Measurements from ENCODE around the gene SESTD1.
A peak's percentile ranks its signal among the peaks of the same experiment; 100 is the strongest.
"Not testable (repeated sequence)": the region's sequence is repeated elsewhere in the genome, so short reads cannot be mapped to it uniquely, and the experiment has no call there.

SESTD1 gene

DNA sequence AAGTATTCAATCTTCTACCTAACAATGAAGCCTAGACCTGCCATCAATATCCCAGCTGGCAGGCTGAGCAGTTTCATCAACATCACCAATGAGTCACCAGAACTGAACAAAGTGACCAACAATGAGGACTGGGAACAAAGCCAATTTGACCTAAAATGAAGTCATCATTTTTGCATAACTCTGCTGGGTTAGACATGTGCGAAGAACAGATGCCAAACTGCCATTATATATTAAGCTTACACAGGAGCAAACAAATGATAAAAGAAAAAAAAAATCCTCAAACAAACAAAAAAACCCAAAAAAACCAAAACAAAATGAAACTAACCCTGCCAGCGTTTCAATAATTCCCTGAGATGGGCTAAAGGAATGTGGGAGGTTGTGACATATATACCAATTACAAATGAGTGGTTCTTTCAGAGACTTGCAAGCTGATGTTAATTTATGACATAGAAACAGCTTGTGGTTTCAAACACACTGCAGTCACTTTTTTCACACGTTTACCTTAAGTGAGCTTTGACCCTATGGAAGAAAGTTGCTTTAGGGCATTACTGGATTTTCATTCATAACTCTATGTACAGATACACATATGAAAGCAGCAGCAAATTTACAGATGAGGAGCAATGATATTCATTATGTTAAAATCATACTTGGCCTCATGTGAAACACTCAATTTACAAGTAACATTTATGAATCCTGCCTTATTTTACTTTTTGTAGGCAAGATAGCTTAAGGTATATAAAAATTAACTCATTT, 157.8 kb downstream of the SESTD1 start:
- DNase-seq (ENCODE audit: low spot score) = peak; percentile 58

DNA sequence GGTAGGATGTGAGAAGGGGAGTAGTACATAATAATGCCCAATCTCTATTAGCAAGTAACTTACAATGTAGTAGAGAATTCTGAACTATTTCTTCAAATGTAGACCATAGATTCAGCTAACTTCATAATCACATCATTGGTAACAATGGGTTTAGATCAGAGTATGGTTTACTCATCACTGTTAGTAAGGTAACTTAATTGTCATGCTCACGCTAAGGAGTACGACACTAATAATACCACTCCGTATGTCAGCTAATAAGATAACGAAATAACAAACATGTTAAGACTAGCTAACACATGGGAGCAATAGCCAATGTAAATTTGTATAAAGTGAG, 158.3 kb downstream of the SESTD1 start:
- DNase-seq (ENCODE audit: low spot score) = no peak

DNA sequence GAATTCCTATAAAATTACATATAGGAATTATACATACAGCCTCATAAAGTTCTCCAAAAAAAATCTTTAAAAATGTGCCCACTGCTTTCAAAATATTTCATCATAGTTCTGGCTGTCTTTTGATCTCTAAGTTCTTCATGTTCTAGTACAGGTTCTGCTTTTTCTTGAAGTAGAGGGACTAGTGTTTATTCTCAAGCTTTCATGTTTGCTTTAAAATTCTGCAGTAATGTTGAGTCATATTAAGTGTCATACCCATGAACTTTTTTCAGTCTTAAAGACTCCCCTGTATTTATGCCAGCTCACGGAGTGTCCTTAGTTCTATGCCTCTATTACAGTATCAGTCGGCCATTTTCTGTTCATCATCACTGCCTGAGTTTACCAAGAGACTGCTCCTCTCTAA, 159.9 kb downstream of the SESTD1 start:
- no peak for DNase-seq (ENCODE audit: low spot score)

DNA sequence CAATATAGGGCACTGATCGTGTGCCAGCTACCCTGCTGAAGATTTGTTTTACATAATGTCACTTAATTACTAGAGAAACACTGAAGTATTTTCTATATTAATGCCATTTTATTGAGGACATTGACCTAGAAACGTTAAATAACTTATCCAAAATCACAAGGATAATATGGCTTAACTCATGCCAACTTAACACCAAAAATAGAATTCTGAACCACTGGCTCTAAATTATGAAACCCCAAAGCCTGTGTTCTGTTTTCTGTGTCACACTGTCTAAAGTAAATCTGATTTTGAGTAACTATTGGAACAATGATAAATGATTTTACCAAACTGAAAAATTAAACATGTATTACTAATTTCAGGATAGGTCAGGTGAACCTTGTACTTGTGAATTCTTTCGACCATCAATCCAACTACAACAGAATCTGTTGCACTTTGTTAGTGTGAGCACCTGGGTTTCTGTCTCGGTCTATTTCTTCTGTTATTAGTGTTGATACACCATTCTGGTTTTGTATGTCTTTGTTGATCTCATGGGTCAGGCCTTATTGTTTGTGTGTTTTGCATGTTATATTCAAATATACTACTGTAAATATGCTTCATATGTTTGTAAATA, 166.4 kb downstream of the SESTD1 start:
- DNase-seq (ENCODE audit: low spot score) = no peak

DNA sequence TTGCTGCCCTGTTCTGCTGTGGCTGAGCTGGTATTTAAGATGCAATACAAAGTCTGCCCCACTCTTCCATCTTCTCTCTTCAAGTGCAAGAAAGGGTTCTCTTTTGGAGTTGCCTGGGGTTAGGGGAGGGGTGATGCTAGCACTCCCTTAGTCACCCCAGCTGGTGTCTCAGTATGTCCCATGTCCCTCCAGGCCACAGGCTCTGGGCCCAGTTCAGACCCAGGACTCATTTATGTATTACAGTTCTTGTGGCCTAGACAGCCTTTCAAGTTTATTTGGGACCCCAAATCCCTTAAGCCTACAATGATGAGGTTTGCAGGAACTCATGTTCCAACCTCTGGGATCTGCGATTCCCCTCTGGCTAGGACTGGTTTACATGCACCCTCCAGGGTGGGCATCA, 167.5 kb downstream of the SESTD1 start:
- no peak for DNase-seq (ENCODE audit: low spot score)

DNA sequence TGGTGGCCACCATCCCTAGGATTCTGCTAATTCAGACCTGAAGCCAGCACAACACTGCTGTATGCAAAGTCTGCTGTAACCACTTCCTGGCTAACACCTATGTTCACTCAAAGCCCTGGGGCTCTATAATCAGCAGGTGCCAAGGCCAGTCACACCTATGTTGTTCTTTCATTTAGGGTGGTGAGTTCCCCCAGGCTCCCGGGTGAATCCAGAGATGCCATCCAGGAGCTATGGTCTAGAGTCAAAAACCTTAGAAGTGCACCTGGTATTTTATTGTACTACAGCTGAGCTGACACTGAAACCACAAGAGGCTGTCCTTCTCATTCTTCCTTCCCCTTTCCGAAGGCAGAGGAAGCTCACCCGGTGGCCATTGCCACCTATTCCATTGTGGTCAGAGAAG, 168.5 kb downstream of the SESTD1 start:
- DNase-seq (ENCODE audit: low spot score) = no peak

DNA sequence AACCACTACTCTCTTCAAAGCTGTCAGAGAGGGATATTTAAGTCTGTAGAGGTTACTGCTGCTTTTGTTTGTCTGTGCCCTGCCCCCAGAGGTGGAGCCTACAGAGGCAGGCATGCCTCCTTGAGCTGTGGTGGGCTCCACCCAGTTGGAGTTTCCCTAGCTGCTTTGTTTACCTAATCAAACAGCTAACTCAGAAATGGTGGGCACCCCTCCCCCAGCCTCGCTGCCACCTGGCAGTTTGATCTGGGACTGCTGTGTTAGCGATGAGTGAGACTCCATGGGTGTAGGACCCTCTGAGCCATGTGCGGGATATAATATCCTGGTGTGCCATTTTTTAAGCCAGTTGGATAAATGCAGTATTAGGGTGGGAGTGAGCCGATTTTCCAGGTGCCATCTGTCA, 171.7 kb downstream of the SESTD1 start:
- not testable (repeated sequence) for DNase-seq (ENCODE audit: low spot score)

DNA sequence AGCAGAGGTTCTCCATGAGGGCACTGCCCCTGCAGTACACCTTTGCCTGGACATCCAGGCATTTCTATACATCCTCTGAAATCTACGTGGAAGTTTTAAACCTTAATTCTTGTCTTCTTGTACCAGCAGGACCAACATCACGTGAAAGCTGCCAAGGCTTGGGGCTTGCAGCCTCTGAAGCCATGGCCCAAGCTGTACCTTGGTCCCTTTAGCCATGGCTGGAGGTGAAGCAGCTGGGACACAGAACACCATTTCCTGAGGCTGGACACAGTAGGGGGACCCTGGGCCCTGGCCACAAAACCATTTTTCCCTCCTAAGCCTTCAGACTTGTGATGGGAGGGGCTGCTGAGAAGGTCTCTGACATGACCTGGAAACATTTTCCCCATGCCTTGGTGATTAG, 181.9 kb downstream of the SESTD1 start:
- no peak for DNase-seq (ENCODE audit: low spot score)

DNA sequence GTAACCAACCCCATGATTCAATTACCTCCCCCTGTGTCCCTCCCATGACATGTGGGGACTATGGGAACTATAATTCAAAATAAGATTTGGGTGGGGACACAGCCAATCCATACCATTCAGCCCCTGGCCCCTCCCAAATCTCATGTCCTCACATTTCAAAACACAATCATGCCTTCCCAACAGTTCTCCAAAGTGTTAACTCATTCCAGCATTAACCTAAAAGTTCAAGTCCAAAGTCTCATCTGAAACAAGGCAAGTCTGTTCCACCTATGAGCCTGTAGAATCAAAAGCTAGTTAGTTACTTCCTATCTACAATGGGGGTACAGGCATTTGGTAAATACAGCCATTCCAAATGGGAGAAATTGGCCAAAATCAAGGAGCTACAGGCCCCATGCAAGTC, 182.7 kb downstream of the SESTD1 start:
- no peak for DNase-seq (ENCODE audit: low spot score)

DNA sequence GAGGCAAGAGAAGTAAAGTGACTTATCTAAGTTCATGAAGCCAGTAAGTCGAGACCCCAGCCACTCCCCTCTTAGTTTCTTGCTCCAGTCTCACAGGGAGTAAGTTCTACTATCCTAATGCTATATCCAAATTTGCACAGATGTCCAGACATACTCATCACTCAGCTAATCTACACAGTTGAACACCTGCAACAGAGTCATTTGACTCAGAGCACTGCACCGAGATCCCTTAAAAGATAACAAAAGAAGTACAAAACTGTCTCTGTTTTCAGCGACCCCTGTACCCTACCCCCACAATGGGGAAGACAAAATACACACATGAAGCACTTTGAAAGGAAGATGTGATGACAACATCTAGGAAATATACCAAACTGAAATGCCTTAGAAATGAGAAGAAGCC, 192.1 kb downstream of the SESTD1 start:
- no peak for DNase-seq (ENCODE audit: low spot score)

DNA sequence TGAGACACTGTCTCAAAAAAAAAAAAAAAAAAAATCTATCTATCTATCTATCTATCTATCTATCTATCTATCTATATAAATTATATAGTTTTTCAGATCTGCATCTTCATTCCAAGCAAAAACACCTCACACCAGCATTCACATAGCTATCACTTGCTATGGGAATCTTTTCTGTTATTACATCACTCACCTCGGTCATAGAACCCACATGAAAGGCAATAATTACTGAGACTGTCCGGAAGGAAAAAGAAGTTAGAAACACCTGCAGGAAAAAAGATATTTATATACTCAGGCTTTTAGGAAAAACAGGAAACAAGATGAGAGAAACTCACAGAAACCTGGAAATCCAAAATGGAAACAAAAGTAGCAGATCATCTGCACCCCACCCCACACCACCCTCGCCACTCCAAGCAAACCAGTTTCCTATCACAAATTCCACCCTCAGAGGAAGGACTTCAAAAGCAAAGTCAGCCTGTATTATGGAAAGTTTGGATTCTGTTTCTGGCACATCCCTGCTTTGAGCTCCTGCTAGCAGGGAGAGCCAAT, 192.7 kb downstream of the SESTD1 start:
- DNase-seq (ENCODE audit: low spot score) = no peak

DNA sequence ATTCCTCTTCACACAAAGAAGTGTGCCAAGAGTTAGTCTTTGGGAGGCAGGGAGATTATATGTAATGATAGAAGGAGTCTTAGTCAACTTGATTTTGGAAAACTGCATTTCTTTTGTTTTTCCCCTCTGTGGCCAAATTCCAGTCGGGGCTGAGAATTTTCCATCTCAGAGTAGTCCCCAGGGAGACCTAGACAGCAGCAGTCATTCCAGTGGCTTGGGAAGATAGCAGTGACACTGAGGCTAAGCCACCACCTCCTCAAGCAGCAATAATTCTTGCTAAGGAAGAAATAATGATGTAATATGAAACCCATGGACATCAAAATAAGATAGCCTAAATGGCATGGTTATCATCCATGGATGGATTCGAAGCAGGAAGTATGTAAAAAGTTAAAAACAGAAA, 193.7 kb downstream of the SESTD1 start:
- DNase-seq (ENCODE audit: low spot score) = no peak

DNA sequence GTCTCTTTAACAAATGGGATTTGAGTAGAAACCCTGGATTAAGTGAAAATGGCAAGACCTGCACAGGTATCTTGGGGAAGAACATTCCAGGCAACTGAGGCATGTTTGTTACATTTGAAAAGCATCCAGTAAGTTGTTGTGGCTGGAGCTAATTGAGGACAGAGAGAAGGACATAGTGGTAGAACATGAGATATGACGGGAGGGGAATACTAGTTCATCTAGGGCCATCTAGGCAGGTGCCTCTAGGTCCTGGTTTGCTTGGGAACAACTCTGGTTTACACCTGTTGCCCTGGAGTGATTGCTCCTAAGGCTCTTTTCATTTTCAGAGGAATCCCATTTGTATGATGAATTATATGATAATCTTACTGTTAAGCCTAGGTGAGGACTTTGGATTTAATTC, 194.9 kb downstream of the SESTD1 start:
- DNase-seq (ENCODE audit: low spot score) = no peak

DNA sequence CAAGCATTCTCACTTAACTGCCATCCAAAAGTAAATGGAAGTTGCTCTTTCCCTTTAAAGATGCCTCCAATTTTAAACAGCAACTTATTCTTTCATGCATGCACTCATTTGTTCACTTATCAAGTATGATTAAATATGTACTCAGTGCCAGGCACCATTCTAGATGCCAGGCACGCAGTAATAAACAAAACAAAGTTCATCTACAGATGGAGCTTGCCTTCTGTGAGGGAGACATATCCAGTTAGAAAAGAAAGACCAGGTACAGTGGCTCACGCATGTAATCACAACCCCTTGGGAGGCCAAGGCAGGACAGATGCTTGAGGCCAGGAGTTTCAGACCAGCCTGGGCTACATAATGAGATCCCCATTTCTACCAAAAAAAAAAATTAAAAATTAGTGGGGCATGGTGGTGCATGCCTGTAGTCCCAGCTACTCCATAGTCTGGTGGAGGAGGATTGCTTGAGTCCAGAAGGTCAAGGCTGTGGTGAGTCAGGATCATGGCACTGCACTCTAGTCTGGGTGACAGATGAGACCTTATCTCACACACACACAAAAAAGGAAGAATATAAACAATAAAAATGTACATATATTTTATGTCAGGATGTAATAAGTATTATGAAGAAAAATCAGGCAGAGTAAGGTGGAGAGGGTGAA, 195.5 kb downstream of the SESTD1 start:
- DNase-seq (ENCODE audit: low spot score) = no peak

DNA sequence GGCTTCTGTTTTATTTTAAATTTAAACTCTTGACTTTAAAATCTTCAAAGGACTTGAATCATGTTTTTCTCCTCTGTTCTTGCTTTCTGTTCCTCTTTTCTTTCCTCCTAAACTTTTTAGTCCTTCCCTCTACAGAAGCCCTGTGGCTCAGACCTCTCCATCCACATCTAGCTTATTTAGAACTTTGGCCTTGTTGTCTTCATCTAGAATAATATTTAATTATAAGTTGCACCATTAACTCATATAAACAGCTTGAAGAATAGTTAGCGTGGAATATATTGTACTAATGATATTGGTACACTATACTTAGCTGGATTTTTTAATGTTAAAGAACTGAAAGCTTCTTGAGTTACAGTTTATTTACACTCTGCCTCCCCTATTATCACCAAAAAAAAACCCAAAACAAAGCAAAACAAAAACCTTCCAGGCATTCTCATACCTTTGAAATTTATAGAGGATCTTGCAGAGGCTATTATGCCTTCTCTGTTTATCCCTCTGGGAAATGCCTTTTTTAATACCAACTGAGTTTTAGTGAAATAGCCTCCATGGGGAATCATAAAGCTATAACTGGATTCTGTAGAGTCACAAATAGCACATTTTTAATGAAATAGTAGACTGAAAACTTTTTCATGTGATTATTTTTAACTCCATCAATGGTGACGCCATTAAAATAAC, 205.5 kb downstream of the SESTD1 start:
- no peak for DNase-seq (ENCODE audit: low spot score)

DNA sequence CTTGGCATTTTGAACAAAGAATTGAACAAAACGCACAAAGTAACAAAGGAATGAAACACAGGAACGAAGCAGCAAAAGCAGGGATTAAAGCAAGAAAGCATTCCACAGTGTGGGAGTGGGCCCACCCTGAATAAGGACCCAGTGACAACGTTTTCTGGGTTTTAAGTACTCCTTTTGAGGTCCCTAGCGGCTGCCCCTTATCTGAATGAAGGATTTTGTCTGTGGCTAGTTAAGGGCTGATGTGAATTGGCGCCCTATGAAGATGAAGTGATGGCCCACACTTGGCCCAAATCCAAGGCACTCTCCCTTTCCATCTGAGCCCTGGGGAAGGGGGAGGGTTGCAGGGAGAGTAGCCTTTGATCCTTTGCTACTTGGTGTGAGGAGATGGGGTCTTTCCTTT, 206.9 kb downstream of the SESTD1 start:
- no peak for DNase-seq (ENCODE audit: low spot score)

DNA sequence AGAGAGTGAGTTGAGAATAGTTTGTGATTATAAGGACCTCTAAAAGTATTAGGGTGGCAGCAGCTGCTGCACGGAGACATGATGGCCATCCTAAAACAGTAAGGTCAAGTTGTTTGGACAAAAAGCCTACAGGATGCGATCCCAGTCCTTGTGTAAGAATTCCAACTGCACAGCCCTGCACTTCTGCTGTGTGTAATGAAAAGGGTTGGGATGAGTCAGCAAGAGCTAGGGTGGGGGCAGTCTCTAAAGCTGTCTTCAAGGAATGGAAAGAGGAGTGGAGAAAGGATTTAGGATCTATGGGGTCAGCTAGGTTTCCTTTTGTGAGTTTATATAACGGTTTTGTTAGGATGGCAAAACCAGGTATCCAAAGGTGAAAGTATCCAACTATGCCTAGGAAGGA, 211.1 kb downstream of the SESTD1 start:
- not testable (repeated sequence) for DNase-seq (ENCODE audit: low spot score)

Measured in AG08395 (cell line).